GM19023 (cell line): Measurements from ENCODE around the gene COTL1.
"Not testable (repeated sequence)": the region's sequence is repeated elsewhere in the genome, so short reads cannot be mapped to it uniquely, and the experiment has no call there.

Source experiments
- ATAC-seq: cut with Tn5 transposase; IDR thresholded peaks from one replicate; pipeline ENCODE4 v1.9.1; 2021; ENCODE audit warnings: mild to moderate bottlenecking, moderate library complexity; ENCODE audit not compliant: unreplicated experiment

COTL1 gene

DNA sequence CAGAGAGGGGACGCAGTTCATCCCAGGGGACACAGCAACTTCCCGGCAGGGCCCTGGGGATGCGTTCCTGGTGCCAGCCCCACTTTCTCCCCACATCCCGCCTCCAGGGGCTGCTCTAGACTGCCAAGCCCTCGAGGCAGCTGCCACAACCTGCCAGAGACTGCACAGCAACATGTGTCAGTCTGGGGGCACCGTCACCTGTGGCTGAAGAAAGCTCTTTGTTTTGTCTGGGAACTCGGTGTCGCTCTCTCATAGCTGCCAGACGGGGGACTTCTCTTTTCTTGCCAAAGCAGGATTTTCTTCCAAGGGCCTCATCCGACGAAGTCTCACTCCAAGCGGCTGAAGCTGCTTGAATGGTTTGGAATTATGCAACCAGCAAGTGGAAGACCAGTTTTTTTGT, 43.7 kb downstream of the COTL1 start:
- no peak for ATAC-seq

GRCh38 chr16:84572096-84572495, 45.8 kb downstream of the COTL1 start:
- no peak for ATAC-seq

GRCh38 chr16:84571506-84571905, 46.4 kb downstream of the COTL1 start:
- ATAC-seq: no peak

DNA sequence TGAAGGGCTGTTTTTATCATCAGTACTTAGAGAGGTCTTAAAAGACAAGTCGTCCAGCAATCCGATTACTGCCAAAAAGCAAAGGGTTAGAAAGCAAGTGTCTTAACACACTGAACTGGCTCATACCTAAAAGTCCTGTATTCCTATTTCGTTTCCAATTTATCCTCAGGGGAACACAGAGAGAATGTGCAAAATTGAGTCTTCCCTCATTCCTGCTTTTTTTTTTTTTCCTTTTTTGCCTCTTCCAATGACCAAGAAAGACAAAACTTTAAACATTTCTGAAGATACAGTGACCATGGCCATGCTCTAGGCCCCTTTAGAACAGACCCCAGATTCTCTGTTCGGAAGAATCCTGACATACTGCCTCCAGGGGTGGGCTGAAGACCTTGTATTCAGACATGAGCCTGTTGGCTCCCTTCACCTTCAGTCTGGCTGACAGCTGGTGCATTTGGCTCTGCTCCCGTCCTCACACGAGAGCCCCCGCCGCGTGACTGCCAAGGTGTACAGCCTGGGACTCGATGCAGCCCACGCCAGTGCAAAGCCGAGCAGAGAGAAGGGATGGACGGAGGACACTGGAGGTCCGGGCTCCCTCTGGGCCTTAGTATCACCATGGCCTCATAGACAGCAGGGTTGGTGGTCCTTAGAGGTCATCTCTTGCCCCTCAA, 47.0 kb downstream of the COTL1 start:
- ATAC-seq: no peak

DNA sequence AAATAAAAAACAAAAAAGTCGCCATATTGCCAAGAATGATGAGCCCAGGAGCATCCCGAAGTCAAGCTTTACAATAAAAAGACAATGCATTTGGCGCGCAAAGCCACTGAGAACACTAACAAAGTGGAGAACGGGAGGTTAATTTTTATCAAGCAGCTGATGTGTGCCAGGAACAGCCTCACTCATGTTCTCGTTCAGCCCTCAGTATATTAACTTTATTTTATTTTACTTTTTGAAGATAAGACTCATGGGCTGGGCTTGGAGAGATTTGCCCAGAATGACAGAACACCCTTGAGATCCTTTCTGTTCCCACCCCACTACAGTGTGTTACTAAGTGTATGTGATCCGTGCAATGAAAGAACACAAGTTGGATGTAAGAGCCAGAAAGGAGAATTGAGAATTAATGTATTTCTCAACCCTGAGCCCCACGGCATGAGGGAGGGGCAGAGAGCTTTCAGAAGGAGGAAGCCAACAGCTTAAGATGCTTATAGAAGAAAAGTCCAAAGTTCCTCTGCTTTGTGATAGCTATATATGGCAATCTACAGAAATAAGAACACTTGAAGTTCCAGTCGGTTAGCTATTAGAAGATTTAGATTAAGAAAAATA, 48.4 kb downstream of the COTL1 start:
- no peak for ATAC-seq

GRCh38 chr16:84568066-84568465, 49.8 kb downstream of the COTL1 start:
- ATAC-seq: no peak

GRCh38 chr16:84567286-84567962, 50.5 kb downstream of the COTL1 start:
- ATAC-seq: no peak

- no peak for ATAC-seq
Measured at GRCh38 chr16:84566545-84567257, 51.2 kb downstream of the COTL1 start.

- no peak for ATAC-seq
Measured at GRCh38 chr16:84565669-84566495, 52.0 kb downstream of the COTL1 start.

GRCh38 chr16:84563786-84564420, 54.0 kb downstream of the COTL1 start:
- ATAC-seq: no peak

DNA sequence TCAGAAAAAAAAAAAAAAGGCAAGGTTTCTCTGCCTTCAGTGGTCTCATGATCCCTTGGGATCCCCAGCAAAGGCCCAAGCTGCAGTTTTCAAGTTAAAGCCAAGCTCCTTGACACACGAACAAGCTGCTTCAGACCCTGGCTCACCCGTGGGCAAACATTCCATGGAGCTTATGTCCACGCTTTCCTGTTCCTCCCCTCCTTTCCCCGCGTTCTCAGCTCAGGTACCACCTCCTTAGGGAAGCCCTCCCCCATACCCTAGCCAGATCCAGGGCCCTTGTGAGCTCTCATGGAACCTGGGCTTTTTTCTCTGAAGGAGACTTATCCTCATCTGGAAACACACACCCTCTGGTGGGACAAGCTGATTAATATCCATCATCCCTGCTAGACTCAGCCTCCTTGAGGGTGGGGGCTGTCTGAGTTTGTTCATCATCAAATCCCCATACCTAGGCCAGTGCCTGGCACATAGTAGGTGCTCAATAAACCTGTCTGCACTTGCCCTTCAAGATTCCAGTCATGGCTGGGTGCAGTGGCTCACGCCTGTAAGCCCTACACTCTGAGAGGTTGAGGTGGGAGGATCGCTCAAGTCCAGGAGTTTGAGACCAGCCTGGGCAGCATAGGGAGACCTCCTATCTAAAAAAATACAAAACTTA, 54.7 kb downstream of the COTL1 start:
- no peak for ATAC-seq

- no peak for ATAC-seq
Measured at GRCh38 chr16:84562174-84562815, 55.6 kb downstream of the COTL1 start.

GRCh38 chr16:84561291-84561690, 56.6 kb downstream of the COTL1 start:
- ATAC-seq: no peak

DNA sequence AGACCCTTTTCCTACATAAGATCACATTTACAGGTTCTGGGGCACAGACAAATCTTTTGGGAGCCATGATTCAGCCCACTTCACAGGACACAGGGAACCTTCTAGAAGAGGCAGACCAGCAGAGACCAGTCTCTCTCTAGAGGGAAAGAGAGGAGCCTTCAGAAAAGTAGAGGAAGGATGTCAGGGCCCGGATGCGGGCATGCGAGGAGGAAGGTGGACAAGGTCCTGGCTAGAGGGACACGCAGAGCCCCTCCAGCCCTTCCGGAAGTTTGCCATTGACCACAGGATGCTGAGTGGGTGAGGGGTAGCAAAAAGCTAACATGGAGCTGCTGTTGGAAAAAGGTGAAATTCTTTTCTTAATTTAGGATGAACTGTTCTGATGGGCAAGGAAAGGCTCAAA, 57.6 kb downstream of the COTL1 start:
- no peak for ATAC-seq

- ATAC-seq: no peak
Measured at GRCh38 chr16:84559311-84559932, 58.5 kb downstream of the COTL1 start.

DNA sequence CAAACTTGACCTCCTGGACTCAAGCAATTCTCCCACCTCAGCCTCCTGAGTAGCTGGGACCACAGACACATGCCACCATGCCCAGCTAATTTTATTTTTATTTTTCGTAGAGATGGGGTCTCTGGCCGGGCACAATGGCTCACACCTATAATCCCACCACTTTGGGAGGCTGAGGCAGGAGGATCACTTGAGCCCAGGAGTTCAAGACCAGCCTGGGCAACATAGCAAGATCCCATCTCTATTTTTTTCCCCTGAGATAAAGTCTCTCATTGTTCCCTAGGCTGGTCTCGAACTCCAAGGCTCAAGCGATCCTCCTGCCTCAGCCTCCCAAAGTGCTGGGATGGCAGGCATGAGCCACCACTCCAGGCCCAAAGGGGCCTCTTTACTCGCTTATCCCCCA, 59.0 kb downstream of the COTL1 start:
- ATAC-seq: not testable (repeated sequence)

DNA sequence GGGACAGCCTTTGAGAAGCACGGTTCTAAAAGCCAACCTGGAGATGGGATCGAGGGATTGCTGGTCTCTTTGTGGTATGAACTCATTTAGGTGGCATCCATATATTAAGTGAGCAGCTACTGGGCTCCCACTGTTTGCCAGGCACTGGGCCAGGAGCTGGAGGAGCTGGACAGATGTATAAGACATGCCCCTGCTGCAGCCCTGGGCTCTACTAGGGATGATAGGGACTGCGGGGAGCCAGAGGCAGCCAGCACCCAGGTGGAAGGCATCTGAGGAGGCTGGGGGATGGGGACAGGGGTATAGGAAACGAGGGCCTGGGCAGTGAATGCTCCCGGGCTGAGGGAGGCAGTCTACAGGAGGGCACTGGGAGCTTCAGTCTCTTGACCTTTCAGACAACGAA, 60.4 kb downstream of the COTL1 start:
- ATAC-seq: no peak

- ATAC-seq: no peak
Measured at GRCh38 chr16:84557059-84557458, 60.8 kb downstream of the COTL1 start.
